ENCODE data around the gene GPC2. TPM values are rescaled to one million over a fixed set of nuclear protein-coding genes. Genes with fewer than 3 reads are reported as not detected.

The GPC2 gene
- total RNA-seq, 1 experiment from 2014 or later, result 45.2 TPM

DNA sequence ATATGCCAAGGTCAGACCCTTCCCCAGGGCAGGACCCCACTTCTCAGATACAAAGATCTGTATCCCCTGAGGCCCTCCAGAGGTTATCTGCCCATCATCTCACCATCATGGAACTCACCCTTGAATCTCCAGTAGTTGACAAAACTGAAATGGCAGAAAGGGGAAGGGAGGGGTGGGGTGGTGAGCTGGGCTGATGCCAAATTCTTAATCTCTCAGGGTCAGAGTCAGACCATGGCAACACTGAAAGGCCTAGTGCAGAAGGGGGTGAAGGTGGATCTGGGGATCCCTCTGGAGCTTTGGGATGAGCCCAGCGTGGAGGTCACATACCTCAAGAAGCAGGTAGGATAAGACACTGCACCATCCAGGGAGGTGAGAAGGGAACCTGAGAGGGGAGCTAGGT is 54.6 kb downstream of the GPC2 start:
- TF ChIP-seq, protein P1, sequence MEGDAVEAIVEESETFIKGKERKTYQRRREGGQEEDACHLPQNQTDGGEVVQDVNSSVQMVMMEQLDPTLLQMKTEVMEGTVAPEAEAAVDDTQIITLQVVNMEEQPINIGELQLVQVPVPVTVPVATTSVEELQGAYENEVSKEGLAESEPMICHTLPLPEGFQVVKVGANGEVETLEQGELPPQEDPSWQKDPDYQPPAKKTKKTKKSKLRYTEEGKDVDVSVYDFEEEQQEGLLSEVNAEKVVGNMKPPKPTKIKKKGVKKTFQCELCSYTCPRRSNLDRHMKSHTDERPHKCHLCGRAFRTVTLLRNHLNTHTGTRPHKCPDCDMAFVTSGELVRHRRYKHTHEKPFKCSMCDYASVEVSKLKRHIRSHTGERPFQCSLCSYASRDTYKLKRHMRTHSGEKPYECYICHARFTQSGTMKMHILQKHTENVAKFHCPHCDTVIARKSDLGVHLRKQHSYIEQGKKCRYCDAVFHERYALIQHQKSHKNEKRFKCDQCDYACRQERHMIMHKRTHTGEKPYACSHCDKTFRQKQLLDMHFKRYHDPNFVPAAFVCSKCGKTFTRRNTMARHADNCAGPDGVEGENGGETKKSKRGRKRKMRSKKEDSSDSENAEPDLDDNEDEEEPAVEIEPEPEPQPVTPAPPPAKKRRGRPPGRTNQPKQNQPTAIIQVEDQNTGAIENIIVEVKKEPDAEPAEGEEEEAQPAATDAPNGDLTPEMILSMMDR (conservative IDR thresholded peaks at IDR 0.05), result no peak
- H4K20me1 ChIP-seq (ENCODE audit: control insufficient read depth, insufficient read depth, insufficient read length), result no peaks in the 10 kb centered on the region
- Mint-ChIP-seq H3K36me3 (ENCODE audit: insufficient read depth in 1 of 3, low read depth in 3 of 3) (peaks cover 6 to 14% (median 9%) of the 10 kb centered on the region in 3 experiments; a peak in 4 of 7 replicates), H3K4me1 (peaks cover 12 to 21% of the 10 kb centered on the region in 2 experiments), H3K4me3 (peak overlapping the region in 1 of 2 experiments; percentile 40; a peak in 1 of 5 replicates), H3K9me3 (no peaks in the 10 kb centered on the region), H3K27me3 (ENCODE audit: low read depth) (no peaks in the 10 kb centered on the region; the same call in 1 of the 2 replicates), H3K27ac (peak overlapping the region in 2 of 3 experiments; percentile 61 to 86; a peak in 3 of 7 replicates)
- H4K8ac ChIP-seq (replicated peaks; ENCODE audit: insufficient read length, low read depth, low read length), result no peak overlapping the region
- H2BK15ac ChIP-seq (ENCODE audit: low read depth, low read length), result no peak overlapping the region
- no peak overlapping the region for H3K23ac ChIP-seq (ENCODE audit: insufficient read length, low read depth, low read length)
- no peaks in the 10 kb centered on the region for H3K79me1 ChIP-seq (ENCODE audit: insufficient read depth, low read depth, low read length, poor library complexity, severe bottlenecking)
- H4K5ac ChIP-seq (ENCODE audit: insufficient read length, low read depth, low read length), result no peak overlapping the region
- H3K9me3 ChIP-seq (ENCODE audit: control insufficient read depth, low read depth, low read length), result no peaks in the 10 kb centered on the region
- WGBS (ENCODE audit: extremely low coverage, insufficient read length, low lambda C conversion rate), result no CpG with 5 or more reads among the region's 1 CpG
- no peak overlapping the region for H3K18ac ChIP-seq (ENCODE audit: insufficient read length, low read depth, low read length)
- no peak overlapping the region for H2BK12ac ChIP-seq (ENCODE audit: insufficient read length, low read depth, low read length)
- H2BK20ac ChIP-seq (ENCODE audit: low read depth, low read length, poor library complexity, severe bottlenecking), result no peak overlapping the region
- no peak overlapping the region for H3K4me2 ChIP-seq (ENCODE audit: insufficient read depth, insufficient read length, low read length)
- no peaks in the 10 kb centered on the region for H3K27me3 ChIP-seq (ENCODE audit: insufficient read depth, low read length)
- H3K4ac ChIP-seq (ENCODE audit: low read depth, low read length), result no peak overlapping the region
- H3K56ac ChIP-seq (ENCODE audit: insufficient read length, low read depth, low read length), result no peak overlapping the region
- no peak overlapping the region for H3T11ph ChIP-seq (ENCODE audit: low read length)
- no peak overlapping the region for H2AFZ ChIP-seq (ENCODE audit: low read length)
- H3K9ac ChIP-seq (ENCODE audit: extremely low read depth, insufficient read length, low read length), result no peak overlapping the region
- H3K27ac ChIP-seq (ENCODE audit: insufficient read length, low read depth, low read length), result no peak overlapping the region
- no peaks in the 10 kb centered on the region for H3K4me1 ChIP-seq (ENCODE audit: insufficient read depth, low read length)
- no peaks in the 10 kb centered on the region for H3K79me2 ChIP-seq (ENCODE audit: insufficient read depth, low read length)
- peaks cover 15% of the 10 kb centered on the region for H3K23me2 ChIP-seq (ENCODE audit: insufficient read length, low read depth, low read length, poor library complexity, severe bottlenecking)
- H2BK5ac ChIP-seq (ENCODE audit: insufficient read length, low read length), result no peak overlapping the region
- H2AK5ac ChIP-seq (ENCODE audit: insufficient read length, low read length), result no peak overlapping the region
- no peak overlapping the region for H2BK120ac ChIP-seq (ENCODE audit: low read depth, low read length, poor library complexity, severe bottlenecking)
- no peak for DNase-seq
- no peak overlapping the region for H3K14ac ChIP-seq (ENCODE audit: insufficient read depth, low read length)
- no peak overlapping the region for H4K91ac ChIP-seq (ENCODE audit: insufficient read length, low read depth, low read length)

Data from H9 (cell line).